SK-N-SH (cell line): ENCODE results near the gene RIMS4. TPM values are rescaled to one million over a fixed set of nuclear protein-coding genes. Genes with fewer than 3 reads are reported as not detected.

Experiments
- CTCF ChIA-PET: fragments of 300-600, 350-600 bp; formaldehyde crosslinking; extraction: SDS; loops from one replicate; lab custom pipeline; 2021; lab: Yijun Ruan, JAX
- POLR2A ChIA-PET: fragments of 350-600 bp; sonication (Branson Sonifier 250); formaldehyde crosslinking; extraction: SDS; loops from one replicate; lab custom pipeline; 2020; ENCODE audit warnings: antibody characterized with exemption, inconsistent platforms; lab: Yijun Ruan, JAX
- DNase-seq: peaks from one replicate; pipeline ENCODE4 v3.0.0; 2012
- H2AFZ ChIP-seq: fragments of 200-600 bp; sonication (generic); 2 replicates; pipeline ENCODE4 v1.8.1; 2016; ENCODE audit warnings: antibody characterized with exemption, mild to moderate bottlenecking, low read depth
- H3F3A ChIP-seq: fragments of 200-600 bp; sonication (generic); replicated peaks from 2 replicates; pipeline ENCODE3; 2016; ENCODE audit warnings: antibody characterized with exemption, mild to moderate bottlenecking; ENCODE audit not compliant: insufficient read depth
- H3K27ac ChIP-seq, 2 experiments: fragments of 200-500 bp in 1 of 2; fragments of 200-600 bp in 1 of 2; sonication (Bioruptor generic) in 1 of 2; sonication (generic), shearing (Covaris generic) in 1 of 2; 2 replicates each; pipeline versions ENCODE4 v1.5.1 to v1.6.1; 2014 to 2016; ENCODE audit warnings: low read depth in 2 of 2, inconsistent platforms in 1 of 2, low read length in 1 of 2, mild to moderate bottlenecking in 1 of 2, mixed read lengths in 1 of 2
- H3K27me3 ChIP-seq: fragments of 200-600 bp; sonication (generic), shearing (Covaris generic); 2 replicates; pipeline ENCODE4 v1.6.1; 2016; ENCODE audit warnings: mixed run types; ENCODE audit not compliant: insufficient read depth
- H3K36me3 ChIP-seq, 2 experiments: fragments of 200-500 bp in 1 of 2; fragments of 200-600 bp in 1 of 2; sonication (Bioruptor generic) in 1 of 2; sonication (generic) in 1 of 2; replicated peaks in 1 of 2; 2 replicates each; pipeline versions ENCODE3 to v1.5.1; 2014 to 2016; ENCODE audit warnings: low read length in 1 of 2, mild to moderate bottlenecking in 1 of 2; ENCODE audit not compliant: insufficient read depth in 2 of 2, control insufficient read depth in 1 of 2
- H3K4me1 ChIP-seq, 2 experiments: fragments of 200-500 bp in 1 of 2; fragments of 200-600 bp in 1 of 2; sonication (Bioruptor generic) in 1 of 2; sonication (generic), shearing (Covaris generic) in 1 of 2; 2 replicates each; pipeline versions ENCODE4 v1.5.1 to v1.6.1; 2014 to 2016; ENCODE audit warnings: low read depth in 1 of 2, low read length in 1 of 2, mixed run types in 1 of 2; ENCODE audit not compliant: insufficient read depth in 2 of 2, control insufficient read depth in 1 of 2
- H3K4me2 ChIP-seq: fragments of 200-600 bp; sonication (generic), shearing (Covaris generic); 2 replicates; pipeline ENCODE4 v1.6.1; 2017; ENCODE audit warnings: mixed run types
- H3K4me3 ChIP-seq, 2 experiments: fragments of 200-500 bp in 1 of 2; fragments of 200-600 bp in 1 of 2; sonication (Bioruptor generic) in 1 of 2; sonication (generic), shearing (Covaris generic) in 1 of 2; 2 replicates each; pipeline versions ENCODE4 v1.5.1 to v1.8.1; 2014 to 2016; ENCODE audit warnings: low read depth in 2 of 2, inconsistent platforms in 1 of 2, low read length in 1 of 2, mild to moderate bottlenecking in 1 of 2, mixed read lengths in 1 of 2, moderate library complexity in 1 of 2
- H3K79me2 ChIP-seq: fragments of 200-600 bp; sonication (generic); 2 replicates; pipeline ENCODE4 v1.8.1; 2017; ENCODE audit warnings: mild to moderate bottlenecking; ENCODE audit not compliant: insufficient read depth
- H3K9ac ChIP-seq: fragments of 200-600 bp; sonication (generic); 2 replicates; pipeline ENCODE4 v1.6.1; 2017; ENCODE audit warnings: mixed run types
- H3K9me2 ChIP-seq: fragments of 200-600 bp; sonication (generic); 2 replicates; pipeline ENCODE4 v1.6.1; 2017; ENCODE audit warnings: mixed run types
- H3K9me3 ChIP-seq: fragments of 200-600 bp; sonication (generic); 2 replicates; pipeline ENCODE4 v1.6.1; 2017; ENCODE audit warnings: mixed run types, mild to moderate bottlenecking, moderate library complexity
- H4K20me1 ChIP-seq: fragments of 200-600 bp; sonication (generic); 2 replicates; pipeline ENCODE4 v1.6.1; 2017; ENCODE audit warnings: mild to moderate bottlenecking, mixed run types; ENCODE audit not compliant: insufficient read depth
- CHD2 ChIP-seq: fragments of 150-350 bp; IDR thresholded peaks from 2 replicates; pipeline ENCODE4 v1.6.1; 2018; ENCODE audit warnings: low read length; ENCODE audit not compliant: partially characterized antibody
- ELF1 ChIP-seq: IDR thresholded peaks from 2 replicates; pipeline ENCODE4 v1.4.0; 2012
- EP300 ChIP-seq, 2 experiments: IDR thresholded peaks; 2 replicates each; pipeline versions ENCODE4 v1.4.0 to v1.6.1; 2012; ENCODE audit warnings: borderline replicate concordance in 1 of 2, low read depth in 1 of 2, low read length in 1 of 2
- EZH2phosphoT487 ChIP-seq: fragments of 200-600 bp; sonication (generic); IDR thresholded peaks from 2 replicates; pipeline ENCODE4 v1.6.1; 2017; ENCODE audit warnings: low read depth, mixed run types, mild to moderate bottlenecking, antibody characterized with exemption, moderate library complexity, borderline replicate concordance
- FOSL2 ChIP-seq: IDR thresholded peaks from 2 replicates; pipeline ENCODE4 v1.4.0; 2012; ENCODE audit warnings: low read depth, mild to moderate bottlenecking, moderate library complexity, borderline replicate concordance
- FOXM1 ChIP-seq: IDR thresholded peaks from 2 replicates; pipeline ENCODE4 v1.4.0; 2012; ENCODE audit warnings: low read depth, mild to moderate bottlenecking
- GABPA ChIP-seq: IDR thresholded peaks from 2 replicates; pipeline ENCODE4 v1.4.0; 2012; ENCODE audit warnings: low read depth, mild to moderate bottlenecking
- GATA2 ChIP-seq: sonication (generic); formaldehyde crosslinking; IDR thresholded peaks from 2 replicates; pipeline ENCODE4 v1.5.0; 2020; ENCODE audit warnings: mild to moderate bottlenecking, missing genetic modification reagents
- MXI1 ChIP-seq: IDR thresholded peaks from 2 replicates; pipeline ENCODE4 v1.6.1; 2012; ENCODE audit warnings: mild to moderate bottlenecking, low read depth, low read length, improper control_type of control experiment
- POLR2AphosphoS5 ChIP-seq: IDR thresholded peaks from 2 replicates; pipeline ENCODE4 v1.6.1; 2012; ENCODE audit warnings: low read depth, low read length
- RAD21 ChIP-seq: IDR thresholded peaks from 2 replicates; pipeline ENCODE4 v1.6.1; 2012; ENCODE audit warnings: mild to moderate bottlenecking, low read length
- RFX5 ChIP-seq: IDR thresholded peaks from 2 replicates; pipeline ENCODE4 v1.6.1; 2012; ENCODE audit warnings: mild to moderate bottlenecking, improper control_type of control experiment, low read length
- RXRA ChIP-seq: IDR thresholded peaks from 2 replicates; pipeline ENCODE4 v1.4.0; 2012; ENCODE audit warnings: low read depth, mild to moderate bottlenecking, borderline replicate concordance
- SIN3A ChIP-seq: IDR thresholded peaks from 2 replicates; pipeline ENCODE4 v1.6.1; 2012; ENCODE audit warnings: low read depth, mild to moderate bottlenecking, low read length, moderate library complexity, borderline replicate concordance
- SMC3 ChIP-seq: IDR thresholded peaks from 2 replicates; pipeline ENCODE4 v1.6.1; 2012; ENCODE audit warnings: low read depth, low read length, improper control_type of control experiment
- TCF12 ChIP-seq: IDR thresholded peaks from 2 replicates; pipeline ENCODE4 v1.4.0; 2012
- TEAD4 ChIP-seq: IDR thresholded peaks from 2 replicates; pipeline ENCODE4 v1.4.0; 2012; ENCODE audit warnings: mild to moderate bottlenecking, borderline replicate concordance; ENCODE audit not compliant: insufficient read depth
- WGBS: methylation state at CpG from one replicate; pipeline ENCODE4 v1.1.6; 2017; ENCODE audit warnings: low lambda C conversion rate; 5-methylcytosine and 5-hydroxymethylcytosine counted together
- polyA plus RNA-seq, 3 experiments: library from polyadenylated mRNA; depleted of rRNA; stranded (reverse); fragments of >200 nt; gene quantifications; 2 replicates each; pipeline ENCODE4 v1.2.3, GENCODE V29; 2012
- TF ChIP-seq, protein P1 (sequence below): fragments of 150-350 bp; IDR thresholded peaks from 2 replicates; pipeline ENCODE4 v1.6.1; 2016; ENCODE audit warnings: mild to moderate bottlenecking, low read depth, low read length
- TF ChIP-seq, protein P2 (sequence below): IDR thresholded peaks from 2 replicates; pipeline ENCODE4; 2012
- TF ChIP-seq, protein P3 (sequence below): IDR thresholded peaks from 2 replicates; pipeline ENCODE4 v1.4.0; 2012; ENCODE audit warnings: low read depth, borderline replicate concordance
- TF ChIP-seq, protein P4 (sequence below): fragments of 200-600 bp; sonication (generic); IDR thresholded peaks from 2 replicates; pipeline ENCODE4 v1.6.1; 2017; ENCODE audit warnings: antibody characterized with exemption, mild to moderate bottlenecking, moderate library complexity
- TF ChIP-seq, protein P5 (sequence below): fragments of 150-350 bp; IDR thresholded peaks from 2 replicates; pipeline ENCODE4 v1.6.1; 2017; ENCODE audit warnings: antibody characterized with exemption, low read length, low read depth, borderline replicate concordance
- TF ChIP-seq, protein P6 (sequence below): IDR thresholded peaks from 2 replicates; pipeline ENCODE4 v1.4.0; 2012; ENCODE audit warnings: low read depth

The RIMS4 gene
- polyA plus RNA-seq, 1 of the 3 experiments (the other 2 are of a cell fraction): 0.13 TPM

DNA sequence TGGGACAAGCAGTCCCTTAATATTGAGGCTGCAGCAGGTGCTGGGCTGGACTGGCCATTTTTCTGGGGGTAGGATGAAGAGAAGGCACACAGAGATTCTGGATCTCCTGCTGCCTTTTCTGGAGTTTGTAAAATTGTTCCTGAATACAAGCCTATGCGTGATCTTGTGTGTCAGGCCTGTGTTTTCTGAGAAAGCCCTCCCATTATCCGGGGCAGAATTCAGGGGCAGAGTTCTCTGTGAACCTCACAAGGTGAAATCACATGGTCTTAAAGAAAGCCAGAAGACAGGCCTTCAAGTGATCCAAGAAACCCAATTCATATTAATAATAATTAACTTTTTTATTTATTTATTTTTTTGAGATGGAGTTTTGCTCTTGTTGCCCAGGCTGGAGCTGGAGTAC is 82.7 kb downstream of the RIMS4 start:
- POLR2A ChIA-PET: no interaction called here
- WGBS: 90% methylated on average over 2 of the region's 2 CpGs

DNA sequence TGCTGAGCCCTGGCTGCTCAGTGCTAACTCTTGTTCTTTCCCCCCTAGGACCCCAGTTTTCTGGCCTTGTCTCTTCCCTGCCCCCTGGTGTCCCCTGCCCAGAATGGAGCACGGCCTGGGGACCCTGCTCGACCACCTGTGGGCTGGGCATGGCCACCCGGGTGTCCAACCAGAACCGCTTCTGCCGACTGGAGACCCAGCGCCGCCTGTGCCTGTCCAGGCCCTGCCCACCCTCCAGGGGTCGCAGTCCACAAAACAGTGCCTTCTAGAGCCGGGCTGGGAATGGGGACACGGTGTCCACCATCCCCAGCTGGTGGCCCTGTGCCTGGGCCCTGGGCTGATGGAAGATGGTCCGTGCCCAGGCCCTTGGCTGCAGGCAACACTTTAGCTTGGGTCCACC is 83.3 kb downstream of the RIMS4 start:
- H3K4me3 ChIP-seq: no peak overlapping the region
- H3K4me2 ChIP-seq: no peak overlapping the region
- no peaks in the 10 kb centered on the region for H4K20me1 ChIP-seq
- no peaks in the 10 kb centered on the region for H3K9me2 ChIP-seq
- H3K9me3 ChIP-seq: no peaks in the 10 kb centered on the region
- ChIA-PET POLR2A (no interaction called here), CTCF (interaction anchor here (0.6 to 9.0 kb wide), 4 partner anchors 10 to 59 kb away, joined by 3 to 183 read pairs (median 8); no protein-coding TSS in a partner anchor)
- H3K4me1 ChIP-seq: peaks cover 17 to 21% of the 10 kb centered on the region in 2 experiments
- H3K27me3 ChIP-seq: no peaks in the 10 kb centered on the region
- no peak overlapping the region for H3K9ac ChIP-seq
- H3F3A ChIP-seq: peaks cover 19% of the 10 kb centered on the region
- no peak overlapping the region for H3K27ac ChIP-seq
- no peaks in the 10 kb centered on the region for H3K36me3 ChIP-seq
- H3K79me2 ChIP-seq: no peaks in the 10 kb centered on the region
- no peak overlapping the region for H2AFZ ChIP-seq
- 87% methylated on average over 4 of the region's 11 CpGs for WGBS
- DNase-seq: no peak
- no peak for TF ChIP-seq TEAD4
- TF ChIP-seq CHD2: no peak
- no peak for TF ChIP-seq ELF1
- TF ChIP-seq SIN3A: no peak
- TF ChIP-seq, protein P1, sequence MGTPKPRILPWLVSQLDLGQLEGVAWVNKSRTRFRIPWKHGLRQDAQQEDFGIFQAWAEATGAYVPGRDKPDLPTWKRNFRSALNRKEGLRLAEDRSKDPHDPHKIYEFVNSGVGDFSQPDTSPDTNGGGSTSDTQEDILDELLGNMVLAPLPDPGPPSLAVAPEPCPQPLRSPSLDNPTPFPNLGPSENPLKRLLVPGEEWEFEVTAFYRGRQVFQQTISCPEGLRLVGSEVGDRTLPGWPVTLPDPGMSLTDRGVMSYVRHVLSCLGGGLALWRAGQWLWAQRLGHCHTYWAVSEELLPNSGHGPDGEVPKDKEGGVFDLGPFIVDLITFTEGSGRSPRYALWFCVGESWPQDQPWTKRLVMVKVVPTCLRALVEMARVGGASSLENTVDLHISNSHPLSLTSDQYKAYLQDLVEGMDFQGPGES: no peak
- TF ChIP-seq, protein P2, sequence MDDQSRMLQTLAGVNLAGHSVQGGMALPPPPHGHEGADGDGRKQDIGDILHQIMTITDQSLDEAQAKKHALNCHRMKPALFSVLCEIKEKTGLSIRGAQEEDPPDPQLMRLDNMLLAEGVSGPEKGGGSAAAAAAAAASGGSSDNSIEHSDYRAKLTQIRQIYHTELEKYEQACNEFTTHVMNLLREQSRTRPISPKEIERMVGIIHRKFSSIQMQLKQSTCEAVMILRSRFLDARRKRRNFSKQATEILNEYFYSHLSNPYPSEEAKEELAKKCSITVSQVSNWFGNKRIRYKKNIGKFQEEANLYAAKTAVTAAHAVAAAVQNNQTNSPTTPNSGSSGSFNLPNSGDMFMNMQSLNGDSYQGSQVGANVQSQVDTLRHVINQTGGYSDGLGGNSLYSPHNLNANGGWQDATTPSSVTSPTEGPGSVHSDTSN: no peak
- no peak for TF ChIP-seq EZH2phosphoT487
- TF ChIP-seq, protein P3, sequence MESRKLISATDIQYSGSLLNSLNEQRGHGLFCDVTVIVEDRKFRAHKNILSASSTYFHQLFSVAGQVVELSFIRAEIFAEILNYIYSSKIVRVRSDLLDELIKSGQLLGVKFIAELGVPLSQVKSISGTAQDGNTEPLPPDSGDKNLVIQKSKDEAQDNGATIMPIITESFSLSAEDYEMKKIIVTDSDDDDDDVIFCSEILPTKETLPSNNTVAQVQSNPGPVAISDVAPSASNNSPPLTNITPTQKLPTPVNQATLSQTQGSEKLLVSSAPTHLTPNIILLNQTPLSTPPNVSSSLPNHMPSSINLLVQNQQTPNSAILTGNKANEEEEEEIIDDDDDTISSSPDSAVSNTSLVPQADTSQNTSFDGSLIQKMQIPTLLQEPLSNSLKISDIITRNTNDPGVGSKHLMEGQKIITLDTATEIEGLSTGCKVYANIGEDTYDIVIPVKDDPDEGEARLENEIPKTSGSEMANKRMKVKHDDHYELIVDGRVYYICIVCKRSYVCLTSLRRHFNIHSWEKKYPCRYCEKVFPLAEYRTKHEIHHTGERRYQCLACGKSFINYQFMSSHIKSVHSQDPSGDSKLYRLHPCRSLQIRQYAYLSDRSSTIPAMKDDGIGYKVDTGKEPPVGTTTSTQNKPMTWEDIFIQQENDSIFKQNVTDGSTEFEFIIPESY: no peak
- no peak for TF ChIP-seq RFX5
- TF ChIP-seq MXI1: no peak
- no peak for TF ChIP-seq FOXM1
- no peak for TF ChIP-seq RXRA

More for the DNA sequence above, 82.7 kb downstream of the RIMS4 start:
- H3K4me2 ChIP-seq: no peak overlapping the region
- peaks cover 17 to 21% of the 10 kb centered on the region in 2 experiments for H3K4me1 ChIP-seq
- H3K36me3 ChIP-seq: no peaks in the 10 kb centered on the region
- H4K20me1 ChIP-seq: no peaks in the 10 kb centered on the region
- H3K9me2 ChIP-seq: no peaks in the 10 kb centered on the region
- H3K79me2 ChIP-seq: no peaks in the 10 kb centered on the region
- H3K27ac ChIP-seq: no peak overlapping the region
- CTCF ChIA-PET: interaction anchor here (0.6 to 9.0 kb wide), 5 partner anchors 10 to 139 kb away, joined by 3 to 183 read pairs (median 6); no protein-coding TSS in a partner anchor
- H3K4me3 ChIP-seq: no peak overlapping the region
- peaks cover 21% of the 10 kb centered on the region for H3F3A ChIP-seq
- DNase-seq: no peak
- H3K27me3 ChIP-seq: no peaks in the 10 kb centered on the region
- TF ChIP-seq FOSL2 (no peak), GATA2 (CRISPR knock-in tag) (no peak), EP300 (IDR thresholded peaks at IDR 0.05; ENCODE audit: borderline replicate concordance in 1 of 2, low read depth in 1 of 2, low read length in 1 of 2) (no peak), POLR2AphosphoS5 (no peak), RXRA (no peak), RAD21 (no peak), GABPA (no peak), SMC3 (no peak), ELF1 (no peak), TCF12 (no peak)
- TF ChIP-seq, protein P4, sequence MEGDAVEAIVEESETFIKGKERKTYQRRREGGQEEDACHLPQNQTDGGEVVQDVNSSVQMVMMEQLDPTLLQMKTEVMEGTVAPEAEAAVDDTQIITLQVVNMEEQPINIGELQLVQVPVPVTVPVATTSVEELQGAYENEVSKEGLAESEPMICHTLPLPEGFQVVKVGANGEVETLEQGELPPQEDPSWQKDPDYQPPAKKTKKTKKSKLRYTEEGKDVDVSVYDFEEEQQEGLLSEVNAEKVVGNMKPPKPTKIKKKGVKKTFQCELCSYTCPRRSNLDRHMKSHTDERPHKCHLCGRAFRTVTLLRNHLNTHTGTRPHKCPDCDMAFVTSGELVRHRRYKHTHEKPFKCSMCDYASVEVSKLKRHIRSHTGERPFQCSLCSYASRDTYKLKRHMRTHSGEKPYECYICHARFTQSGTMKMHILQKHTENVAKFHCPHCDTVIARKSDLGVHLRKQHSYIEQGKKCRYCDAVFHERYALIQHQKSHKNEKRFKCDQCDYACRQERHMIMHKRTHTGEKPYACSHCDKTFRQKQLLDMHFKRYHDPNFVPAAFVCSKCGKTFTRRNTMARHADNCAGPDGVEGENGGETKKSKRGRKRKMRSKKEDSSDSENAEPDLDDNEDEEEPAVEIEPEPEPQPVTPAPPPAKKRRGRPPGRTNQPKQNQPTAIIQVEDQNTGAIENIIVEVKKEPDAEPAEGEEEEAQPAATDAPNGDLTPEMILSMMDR: no peak
- TF ChIP-seq, protein P5, sequence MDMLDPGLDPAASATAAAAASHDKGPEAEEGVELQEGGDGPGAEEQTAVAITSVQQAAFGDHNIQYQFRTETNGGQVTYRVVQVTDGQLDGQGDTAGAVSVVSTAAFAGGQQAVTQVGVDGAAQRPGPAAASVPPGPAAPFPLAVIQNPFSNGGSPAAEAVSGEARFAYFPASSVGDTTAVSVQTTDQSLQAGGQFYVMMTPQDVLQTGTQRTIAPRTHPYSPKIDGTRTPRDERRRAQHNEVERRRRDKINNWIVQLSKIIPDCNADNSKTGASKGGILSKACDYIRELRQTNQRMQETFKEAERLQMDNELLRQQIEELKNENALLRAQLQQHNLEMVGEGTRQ: no peak
- TF ChIP-seq, protein P6, sequence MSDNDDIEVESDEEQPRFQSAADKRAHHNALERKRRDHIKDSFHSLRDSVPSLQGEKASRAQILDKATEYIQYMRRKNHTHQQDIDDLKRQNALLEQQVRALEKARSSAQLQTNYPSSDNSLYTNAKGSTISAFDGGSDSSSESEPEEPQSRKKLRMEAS: no peak
- TF ChIP-seq, all 33 proteins: peak for 0
- Histone ChIP-seq H3K9ac (no peak overlapping the region), H2AFZ (no peak overlapping the region), H3K9me3 (no peaks in the 10 kb centered on the region)
